Measurements from ENCODE around the gene PEX10.

The PEX10 gene

DNA sequence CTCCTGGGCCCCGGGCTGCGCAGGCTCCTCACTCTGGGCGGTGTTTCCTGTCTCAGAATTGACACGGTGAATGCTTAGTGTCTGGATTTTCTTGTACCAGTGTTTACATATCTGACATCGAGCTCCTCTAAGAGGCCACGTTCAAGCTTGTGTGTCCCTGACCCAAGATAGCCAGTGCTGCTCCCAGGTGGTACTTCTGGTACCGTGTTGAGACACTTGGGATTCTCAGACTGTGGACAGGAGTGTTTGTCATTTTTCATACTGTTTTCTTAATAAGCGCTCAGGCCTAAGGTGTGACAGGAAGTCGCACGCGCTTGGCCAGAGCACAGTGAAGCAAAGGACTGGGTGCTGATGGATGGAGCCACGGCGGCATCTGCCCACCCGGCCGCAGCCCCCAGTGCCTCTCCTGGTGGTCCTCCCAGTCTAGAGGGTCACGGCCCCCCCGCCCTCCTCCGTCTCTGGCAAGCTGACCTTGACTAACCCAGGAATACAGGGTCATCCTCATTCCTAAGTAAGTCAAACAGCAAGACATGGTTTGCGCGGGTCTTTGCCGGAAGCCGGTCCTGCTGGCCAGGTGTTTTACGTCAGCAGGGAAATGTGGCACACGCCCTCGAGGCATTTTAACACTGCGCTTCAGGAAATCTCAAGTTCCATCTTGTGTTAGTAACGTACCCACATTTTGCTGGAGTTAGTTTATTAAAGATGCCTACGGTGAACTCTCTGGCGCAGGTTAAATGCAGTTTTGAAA is 8.0 kb downstream of the PEX10 start:
- no peak for DNase-seq (ENCODE audit: low spot score)

DNA sequence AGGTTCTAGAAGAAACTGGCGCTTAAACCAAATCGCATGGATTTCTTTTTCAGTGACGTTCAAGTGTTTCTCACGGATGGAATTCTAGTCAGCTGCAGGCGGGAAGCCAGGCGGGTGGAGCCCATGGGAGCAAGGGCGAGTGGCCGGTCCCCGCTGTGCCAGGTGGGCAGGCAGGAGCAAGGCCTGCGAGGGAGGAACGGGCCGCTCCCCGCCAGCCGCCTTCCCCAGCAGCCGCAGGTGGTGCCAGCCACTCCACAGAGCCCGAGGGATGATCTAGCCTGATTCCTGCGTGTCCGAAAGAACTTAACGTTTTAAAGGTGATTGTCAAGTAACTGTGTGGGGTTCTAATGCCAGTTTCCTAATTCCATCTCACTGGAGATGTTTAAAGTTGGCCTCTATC is 9.1 kb downstream of the PEX10 start:
- no peak for DNase-seq (ENCODE audit: low spot score)

DNA sequence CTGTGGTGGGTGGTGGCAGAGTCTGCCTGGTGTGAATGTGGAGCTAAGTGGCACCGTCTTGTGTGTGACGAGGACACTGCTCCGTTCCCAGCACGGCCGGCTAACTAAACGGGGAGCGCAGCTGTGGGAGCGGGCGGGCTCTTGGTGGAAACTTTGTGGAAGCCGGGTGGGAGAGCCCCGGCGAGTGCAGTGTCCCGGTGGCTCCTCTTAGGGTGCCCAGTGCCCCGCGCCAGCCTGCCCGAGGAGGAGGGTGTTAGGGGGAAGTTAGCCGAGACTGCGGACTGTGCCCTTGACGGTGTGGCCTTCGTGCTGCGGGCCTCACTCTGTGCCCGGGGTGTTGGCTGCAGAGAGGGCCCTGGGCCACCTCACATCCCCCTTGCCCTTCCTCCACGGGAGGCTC is 9.9 kb downstream of the PEX10 start:
- no peak for DNase-seq (ENCODE audit: low spot score)

DNA sequence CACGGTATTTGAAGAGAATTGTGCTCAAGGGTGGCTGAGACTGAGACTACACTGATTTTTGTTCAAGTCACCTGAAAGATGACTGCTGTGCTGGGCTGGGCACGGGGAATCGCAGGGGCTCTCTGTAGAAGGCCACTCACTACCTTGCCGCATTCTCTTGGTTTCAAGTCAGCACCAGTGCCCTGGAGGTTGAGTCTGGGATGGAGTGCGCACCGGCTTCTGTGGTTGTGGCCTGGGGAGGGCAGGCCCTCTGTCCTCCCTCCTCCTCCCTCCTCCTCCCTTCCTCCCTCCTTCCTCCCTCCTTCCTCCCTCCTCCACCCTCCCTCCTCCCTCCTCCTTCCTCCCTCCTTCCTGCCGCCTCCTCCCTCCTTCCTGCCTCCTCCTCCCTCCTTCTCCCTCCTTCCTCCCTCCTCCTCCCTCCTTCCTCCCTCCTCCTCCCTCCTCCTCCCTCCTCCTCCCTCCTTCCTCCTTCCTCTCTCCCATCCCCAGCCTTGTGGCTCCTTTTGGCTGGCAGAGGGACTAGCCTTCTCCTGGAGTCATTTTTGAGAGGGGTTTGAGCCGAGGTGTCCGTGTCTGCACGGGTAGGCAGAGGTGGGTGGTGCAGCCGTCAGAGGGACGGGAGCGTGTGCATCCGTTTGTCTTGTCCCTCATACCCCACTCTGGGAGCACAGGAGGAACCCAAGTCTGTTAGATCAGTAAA is 11.3 kb downstream of the PEX10 start:
- DNase-seq (ENCODE audit: low spot score), result no peak

DNA sequence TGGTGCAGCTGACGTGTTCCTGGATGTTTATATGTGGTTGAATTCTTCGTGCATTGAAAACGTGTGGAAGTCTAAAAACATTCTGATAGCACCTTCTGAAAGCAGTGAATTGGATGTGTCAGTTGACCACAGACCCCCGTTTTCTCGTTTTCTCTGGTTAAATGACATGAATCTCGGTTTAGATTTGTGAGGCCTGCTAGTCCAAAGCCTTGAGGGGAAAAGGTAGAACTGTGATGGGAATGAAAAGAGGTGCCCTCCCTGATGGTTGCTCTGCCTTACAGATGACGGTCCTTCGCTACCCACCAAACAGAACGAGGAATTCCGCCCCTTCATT is 11.8 kb downstream of the PEX10 start:
- DNase-seq (ENCODE audit: low spot score), result no peak

DNA sequence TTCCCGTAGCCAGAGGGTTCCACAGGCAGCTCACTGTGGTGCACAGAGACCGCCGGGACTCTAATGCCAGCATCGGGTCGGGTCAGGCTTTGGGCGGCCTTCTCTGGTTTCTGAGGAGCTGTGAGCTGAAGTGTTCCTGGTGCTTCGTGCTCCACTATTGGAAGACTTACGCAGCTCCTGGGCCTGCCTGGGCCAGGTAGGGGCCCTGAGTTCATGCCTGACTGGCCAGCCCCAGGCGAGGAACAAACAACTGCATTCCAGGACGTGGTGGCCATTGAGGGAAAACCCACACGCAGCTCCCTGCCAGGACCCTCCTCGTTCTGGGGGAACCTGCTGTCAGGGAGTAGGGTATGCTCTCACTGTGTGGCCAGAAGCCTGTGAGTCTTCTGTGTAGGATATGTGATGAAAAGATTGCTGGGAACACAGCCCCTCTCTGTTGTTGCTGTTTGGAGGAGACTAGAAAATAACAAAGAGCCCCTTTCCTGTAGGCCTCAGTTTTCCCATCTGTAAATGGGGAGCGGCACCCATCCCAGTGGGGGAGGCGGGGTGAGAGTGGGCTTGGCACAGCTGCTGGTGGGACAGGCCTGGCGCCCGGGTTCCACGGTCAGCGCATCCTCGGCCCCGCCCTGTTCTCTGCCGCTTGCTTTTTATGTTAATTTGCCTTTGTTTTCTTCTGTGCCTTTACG is 12.3 kb downstream of the PEX10 start:
- DNase-seq (ENCODE audit: low spot score), result no peak

DNA sequence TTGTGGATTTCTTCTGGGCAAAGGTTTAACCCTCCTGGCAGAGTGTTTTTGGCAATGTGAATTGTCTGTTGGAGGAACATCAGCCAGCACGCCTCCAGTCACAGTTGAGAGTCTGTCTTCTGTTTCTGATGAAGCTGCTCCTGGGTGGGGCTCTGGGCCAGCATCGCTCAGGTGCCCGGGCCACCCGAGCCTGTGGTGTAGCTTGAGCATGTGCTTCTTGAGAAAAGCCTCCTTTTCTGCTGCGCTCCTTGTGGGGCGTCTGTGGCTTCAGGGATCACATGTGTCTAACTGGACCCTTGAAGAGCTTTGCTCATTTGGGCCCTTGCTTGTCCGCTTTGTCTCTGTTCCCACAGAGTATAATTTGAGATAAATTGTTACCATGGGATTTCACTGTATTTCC is 13.5 kb downstream of the PEX10 start:
- DNase-seq (ENCODE audit: low spot score), result no peak

DNA sequence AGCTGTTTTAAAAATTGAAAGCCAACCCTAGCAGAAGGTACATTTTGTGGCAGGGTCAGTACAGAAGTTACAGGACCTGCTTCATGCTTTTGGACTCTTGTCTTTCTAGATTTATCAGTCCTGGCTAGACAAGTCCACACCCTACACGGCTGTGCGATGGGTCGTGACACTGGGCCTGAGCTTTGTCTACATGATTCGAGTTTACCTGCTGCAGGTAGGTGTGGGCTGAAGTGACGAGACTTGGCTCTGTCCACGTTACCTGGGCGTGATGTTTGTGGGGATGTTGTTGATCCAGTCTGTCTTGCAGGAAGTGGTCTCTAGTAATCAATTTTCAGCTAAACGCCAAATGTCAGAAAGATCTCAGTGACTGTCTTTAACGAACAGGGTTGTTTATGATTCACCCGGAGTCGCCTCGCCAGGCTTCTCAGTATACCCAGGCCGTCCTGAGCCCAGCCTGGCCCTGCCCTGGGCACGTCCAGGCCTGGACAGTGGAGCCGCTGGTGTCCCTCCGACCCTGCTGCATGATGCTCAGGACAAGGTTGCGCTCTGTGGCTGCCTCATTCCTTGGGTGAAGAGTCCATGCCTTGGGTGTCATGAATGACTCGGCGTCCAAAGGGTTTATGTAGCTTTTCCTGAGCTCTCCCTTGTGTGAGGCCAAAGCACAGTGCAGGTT is 15.2 kb downstream of the PEX10 start:
- no peak for DNase-seq (ENCODE audit: low spot score)

DNA sequence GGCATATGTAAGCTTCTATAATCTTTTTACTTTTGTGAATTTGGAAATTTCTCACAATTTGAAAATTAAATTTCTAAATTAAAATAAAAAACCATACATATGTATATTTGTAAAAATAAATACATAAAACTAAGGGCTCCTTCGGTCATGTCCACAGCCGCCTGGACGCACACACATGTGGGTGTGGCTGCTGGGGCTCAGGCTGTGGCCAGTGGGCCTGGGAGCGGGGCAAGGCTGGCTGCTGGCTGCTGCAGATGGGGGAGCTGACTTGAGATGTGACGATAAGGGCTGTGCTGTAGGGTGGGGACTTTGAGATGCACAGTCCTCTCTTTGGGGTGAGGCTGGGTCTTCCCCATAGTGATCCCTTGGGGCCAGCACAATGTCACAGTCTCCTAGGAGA is 15.9 kb downstream of the PEX10 start:
- DNase-seq (ENCODE audit: low spot score), result no peak

DNA sequence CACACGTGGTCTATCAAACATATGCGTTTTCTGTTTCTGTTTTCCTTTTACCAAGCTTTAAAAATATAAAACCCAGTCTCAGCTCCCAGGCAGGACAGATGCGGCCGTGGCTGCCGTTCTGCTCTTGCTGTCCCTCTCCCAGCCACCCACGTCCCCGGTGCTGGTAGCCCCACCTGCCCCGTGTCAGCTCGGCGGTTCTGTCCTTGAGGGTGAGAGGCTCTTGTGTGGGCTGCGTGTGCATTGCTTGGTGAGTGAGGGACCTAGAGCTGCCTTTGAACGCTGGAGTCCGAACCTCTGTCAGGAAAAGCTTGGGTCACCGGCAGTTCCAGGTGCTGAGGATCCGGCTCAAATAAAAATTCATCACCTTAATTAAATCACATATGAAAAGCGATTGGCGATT is 16.3 kb downstream of the PEX10 start:
- no peak for DNase-seq (ENCODE audit: low spot score)

DNA sequence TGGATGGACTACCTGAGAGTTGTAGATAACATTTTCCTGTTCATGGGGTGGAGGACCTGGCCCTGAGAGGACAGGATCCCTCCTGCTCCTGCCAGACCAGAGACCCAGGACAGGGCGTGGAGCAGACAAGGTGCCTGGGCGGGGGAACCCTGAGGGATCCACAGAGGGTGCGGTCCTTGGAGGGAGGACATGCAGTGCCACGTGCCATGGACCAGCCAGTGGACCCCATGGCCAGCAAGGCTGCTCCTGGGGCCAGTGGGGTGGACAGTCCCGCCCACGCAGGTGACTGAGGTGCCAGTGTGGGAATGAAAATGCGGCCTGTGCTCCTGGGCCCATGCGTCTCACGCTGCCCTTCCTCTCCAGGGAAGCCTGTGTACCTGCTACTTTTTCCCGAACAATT is 17.1 kb downstream of the PEX10 start:
- no peak for DNase-seq (ENCODE audit: low spot score)

DNA sequence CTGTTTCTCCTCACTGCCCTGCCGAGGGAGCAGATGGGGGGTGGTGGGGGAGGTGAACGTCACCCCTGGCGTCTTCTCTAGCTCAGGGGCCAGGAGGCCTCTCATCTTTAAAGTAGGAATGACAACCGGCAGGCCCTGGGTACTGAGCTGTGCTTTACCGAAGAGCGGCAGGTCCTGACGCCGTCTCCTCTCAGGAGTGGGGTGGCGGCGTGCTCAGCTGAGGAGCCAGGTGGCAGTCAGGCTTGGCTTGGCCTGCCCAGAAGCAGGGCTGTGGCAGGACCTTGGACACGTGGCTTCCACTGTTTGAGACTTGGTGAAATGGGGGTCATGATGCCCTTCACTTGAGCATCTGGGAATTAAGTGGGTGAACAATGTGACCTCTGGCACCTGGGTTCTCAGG is 17.6 kb downstream of the PEX10 start:
- DNase-seq (ENCODE audit: low spot score), result no peak

DNA sequence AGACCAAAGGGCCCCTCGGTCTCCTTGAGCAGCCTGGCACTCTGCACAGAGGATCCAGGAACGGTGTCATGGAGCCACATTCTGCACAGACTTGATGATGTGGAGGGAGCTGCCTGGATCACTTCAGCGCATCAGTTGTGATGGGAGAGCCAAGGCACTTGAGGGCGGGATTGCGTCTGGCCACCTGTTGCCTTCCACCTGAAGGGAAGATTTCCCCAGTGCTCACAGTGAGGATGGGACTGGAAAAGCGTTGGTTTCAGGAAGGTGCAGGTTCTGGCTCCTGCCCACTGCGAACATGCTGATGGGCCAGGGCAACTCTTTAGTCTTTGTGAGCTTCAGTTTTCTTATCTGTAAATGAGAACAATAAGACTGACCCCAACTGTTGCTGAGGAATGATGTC is 18.1 kb downstream of the PEX10 start:
- no peak for DNase-seq (ENCODE audit: low spot score)

DNA sequence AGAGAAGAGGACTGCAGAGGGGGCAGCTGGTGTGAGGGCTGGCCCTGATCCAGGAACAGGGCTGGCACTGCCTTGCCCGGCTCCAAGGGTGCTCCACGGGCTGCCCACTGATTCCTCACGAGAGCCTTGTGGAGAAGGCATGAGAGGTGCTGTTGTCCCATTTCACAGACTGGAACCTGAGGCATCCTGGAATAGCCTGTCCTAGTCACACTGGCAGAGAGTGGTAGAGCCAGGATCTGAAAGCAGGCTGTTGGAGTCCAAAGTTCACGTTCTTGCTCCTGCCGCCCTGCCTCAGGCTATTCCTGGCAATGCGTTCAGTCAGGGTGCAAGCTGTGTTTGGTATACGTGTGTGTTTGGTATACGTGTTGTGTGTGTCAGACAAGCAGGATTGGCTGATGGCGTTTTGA is 18.9 kb downstream of the PEX10 start:
- no peak for DNase-seq (ENCODE audit: low spot score)

DNA sequence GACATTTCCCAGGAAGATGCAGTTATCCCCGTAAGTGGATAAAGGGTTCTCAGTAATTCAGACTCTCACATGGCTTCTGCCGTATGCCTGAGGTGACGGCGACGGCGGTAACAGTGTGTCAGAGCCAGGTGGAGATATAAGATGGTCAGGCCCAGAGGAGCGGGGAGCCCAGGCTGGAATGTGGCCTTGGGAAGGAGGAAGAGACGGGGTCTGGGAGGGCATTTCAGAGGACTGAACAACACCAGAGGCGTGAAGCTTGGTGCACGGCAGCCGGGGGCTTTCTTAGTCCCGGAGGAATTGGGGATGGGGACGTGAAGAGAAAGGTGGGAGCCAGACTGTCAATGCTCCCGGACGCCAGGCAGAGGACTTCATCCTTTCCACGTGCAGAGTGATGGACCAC is 19.7 kb downstream of the PEX10 start:
- DNase-seq (ENCODE audit: low spot score), result no peak

DNA sequence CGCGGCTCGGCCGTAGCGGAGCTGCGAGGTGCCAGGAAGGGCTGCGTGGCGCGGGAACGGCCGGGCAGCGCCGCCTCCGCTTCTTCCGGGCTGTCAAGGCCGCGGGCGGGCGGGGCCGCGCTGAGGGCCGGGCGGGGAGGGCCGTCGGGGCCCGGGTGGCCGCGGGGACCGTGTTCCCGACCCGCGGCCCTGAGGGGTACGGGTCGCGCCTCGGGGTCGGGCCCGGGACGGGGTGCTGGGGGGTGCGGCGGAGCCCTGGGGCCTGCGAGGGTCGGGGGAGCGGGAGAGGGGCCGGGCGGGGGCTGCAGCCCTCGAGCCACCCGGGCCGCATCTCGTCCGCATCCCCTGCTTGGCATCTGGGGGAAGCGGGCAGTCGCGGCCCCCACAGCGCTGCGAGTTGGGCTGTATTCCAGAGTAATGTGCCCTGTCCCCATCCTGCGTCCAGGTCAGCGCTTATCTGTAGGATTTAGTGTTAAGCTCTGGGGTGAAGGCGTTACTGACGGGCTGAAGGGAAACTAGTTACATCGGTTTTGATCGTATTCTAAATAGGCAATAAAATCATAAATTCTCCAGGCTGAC is 20.3 kb downstream of the PEX10 start:
- no peak for DNase-seq (ENCODE audit: low spot score)

DNA sequence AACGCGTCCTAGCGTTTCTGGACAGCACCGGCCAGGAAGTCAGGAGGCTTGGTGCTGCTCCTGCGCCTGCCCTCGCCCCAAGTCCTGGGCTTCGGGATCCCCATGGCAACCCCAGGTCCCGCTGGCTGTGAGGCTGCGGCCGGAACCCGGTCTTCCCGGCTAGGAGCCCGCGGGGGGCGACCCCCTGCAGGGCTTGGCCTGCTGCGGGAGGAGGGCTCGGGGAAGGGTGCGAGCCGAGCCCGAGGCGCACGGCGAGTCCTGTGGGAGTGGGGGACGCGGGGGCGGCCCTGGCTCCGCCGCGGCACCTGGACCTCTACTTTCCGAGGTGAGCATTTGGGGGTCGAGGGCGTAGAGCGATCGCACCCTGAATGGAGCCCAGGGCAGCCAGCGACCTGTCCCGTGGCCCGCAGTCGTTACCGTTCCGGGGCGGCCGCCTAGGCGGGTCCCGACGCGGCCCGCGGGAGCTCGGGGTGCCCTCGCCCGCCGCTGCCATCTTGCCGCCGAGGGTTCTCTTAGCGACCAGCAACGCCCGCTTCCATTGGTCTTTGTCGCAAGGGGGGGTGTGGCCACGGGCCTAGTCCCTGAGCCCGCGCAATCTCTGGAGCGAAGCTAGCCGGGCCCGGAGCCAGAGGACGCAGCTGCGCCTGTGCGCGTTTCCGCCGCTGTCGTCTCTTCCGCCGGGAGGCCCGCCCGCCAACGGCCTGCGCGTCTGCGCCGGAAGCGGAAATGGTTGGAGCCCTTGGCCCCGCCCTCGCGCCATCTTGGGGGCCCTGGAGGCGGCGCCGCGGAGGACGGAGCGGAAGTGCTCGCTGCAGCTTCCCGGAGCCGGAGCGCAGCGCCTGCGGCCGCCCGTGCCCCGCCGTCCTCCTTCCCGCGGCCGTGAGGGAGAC is 21.1 kb downstream of the PEX10 start, which contains the start of the genes MORN1 and RER1:
TSS of gene MORN1 (minus strand) at position 514 of the 890 bp plus-strand sequence. CDS start at position 493, 21 bp downstream.
TSS of gene RER1 (plus strand) at position 801 of the 890 bp plus-strand sequence. CDS start 3,950 bp downstream, outside the sequence.
- peak; percentile 98 for DNase-seq (ENCODE audit: low spot score)

DNA sequence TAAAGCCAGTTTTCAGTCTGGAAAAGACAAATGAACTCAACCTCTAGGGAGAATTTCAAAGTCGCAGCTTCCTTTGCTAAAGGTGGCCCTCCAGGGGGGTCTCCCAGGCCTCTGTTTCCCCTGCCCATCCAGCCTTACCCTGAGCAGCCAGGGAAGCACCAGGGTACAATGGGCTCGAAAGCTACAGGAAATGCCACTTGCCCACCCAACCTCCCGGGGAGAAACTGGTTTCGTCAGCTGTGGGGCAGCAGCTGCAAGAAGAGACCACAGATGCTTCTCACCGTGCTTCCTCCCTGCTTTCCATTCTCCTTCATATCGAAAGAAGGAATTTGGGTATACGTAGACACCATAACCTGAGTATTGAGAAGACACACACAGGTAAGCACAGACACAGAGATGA is 22.7 kb downstream of the PEX10 start:
- DNase-seq (ENCODE audit: low spot score), result no peak

DNA sequence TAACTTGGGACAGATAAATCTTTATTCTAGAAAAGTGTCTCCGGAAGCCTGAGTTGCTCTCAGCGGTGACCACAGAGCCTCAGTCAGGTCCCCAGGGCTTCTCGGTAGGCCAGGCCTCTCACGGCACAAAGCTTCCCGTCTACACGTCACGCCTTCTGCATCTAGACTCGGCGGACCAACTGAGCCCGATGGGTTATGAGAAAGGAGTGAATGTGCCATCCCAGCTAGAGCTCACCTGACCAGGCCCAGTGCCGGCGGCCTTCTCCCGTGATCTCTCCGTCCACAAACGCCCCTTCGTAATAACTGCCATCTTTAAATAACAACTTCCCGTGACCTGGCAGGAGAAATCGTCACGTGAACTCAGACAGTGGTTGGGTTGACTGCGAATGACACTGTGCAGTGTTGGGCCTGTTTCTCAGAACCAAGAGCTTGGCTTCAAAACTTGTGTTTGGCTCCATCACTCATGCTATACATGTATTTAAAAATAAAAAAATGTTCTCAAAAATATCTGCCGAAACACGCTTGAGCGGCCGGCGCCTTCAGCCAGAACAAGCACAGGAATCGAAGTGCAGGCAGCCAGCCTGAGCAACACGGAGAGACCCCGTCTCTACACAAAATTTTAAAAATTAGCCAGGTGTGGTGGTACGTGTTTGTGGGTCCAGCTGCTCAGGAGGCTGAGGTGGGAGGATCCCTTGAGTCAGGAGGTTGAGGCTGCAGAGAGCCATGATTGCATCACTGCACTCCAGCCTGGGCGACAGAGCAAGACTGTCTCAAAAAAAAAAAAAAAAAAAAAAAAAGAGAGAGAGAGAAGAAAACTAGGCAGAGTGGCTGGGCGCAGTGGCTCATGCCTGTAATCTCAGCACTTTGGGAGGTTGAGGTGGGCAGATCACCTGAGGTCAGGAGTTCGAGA is 24.1 kb downstream of the PEX10 start:
- DNase-seq (ENCODE audit: low spot score), result no peak
